Measurements from ENCODE around the gene PLA2G4F. TPM values are rescaled to one million over a fixed set of nuclear protein-coding genes. Genes with fewer than 3 reads are reported as not detected.

PLA2G4F gene
- polyA plus RNA-seq, 1 experiment, result not detected

DNA sequence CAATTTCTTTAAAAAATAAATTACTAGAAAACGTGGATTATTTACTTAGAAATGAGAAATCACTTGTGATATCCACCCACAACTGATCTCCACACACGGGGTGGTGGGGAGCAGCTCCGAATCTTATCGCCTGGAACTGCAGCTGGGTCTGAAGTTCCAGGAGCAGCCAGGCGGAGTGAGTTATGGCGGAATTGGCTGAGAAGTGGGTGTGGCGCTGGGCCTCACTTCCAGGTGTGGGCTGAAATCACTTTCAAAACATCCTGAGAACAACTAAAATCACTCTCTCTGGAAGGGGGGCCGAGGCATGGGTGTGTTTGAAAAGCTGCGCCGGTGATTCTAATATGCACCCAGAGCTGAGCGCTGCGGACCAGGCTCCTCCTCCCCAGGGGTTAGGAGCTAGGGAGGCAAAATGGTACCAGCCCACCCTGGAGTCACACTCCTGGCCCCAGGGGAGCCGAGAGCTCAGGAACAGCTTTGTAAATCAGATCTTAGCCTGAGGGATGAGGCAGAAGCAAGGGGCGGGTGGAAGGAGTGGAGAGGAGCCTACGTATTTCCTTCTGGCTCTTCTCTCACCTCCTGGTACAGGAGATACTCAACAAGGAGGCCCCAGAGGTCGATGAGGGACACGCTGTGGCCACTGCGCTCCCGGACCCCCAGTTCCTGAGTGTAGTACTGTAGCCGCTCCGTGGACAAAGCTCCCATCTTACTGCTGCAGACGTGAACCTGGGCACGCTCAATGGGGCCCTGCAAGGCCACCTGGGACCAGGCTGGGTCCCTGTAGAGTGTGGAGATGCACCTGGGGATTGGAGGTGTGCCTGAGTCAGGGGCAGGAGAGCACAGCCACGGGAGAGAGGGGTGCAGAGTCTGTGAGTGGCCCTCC is 9.6 kb downstream of the PLA2G4F start:
- TF ChIP-seq, protein P1, sequence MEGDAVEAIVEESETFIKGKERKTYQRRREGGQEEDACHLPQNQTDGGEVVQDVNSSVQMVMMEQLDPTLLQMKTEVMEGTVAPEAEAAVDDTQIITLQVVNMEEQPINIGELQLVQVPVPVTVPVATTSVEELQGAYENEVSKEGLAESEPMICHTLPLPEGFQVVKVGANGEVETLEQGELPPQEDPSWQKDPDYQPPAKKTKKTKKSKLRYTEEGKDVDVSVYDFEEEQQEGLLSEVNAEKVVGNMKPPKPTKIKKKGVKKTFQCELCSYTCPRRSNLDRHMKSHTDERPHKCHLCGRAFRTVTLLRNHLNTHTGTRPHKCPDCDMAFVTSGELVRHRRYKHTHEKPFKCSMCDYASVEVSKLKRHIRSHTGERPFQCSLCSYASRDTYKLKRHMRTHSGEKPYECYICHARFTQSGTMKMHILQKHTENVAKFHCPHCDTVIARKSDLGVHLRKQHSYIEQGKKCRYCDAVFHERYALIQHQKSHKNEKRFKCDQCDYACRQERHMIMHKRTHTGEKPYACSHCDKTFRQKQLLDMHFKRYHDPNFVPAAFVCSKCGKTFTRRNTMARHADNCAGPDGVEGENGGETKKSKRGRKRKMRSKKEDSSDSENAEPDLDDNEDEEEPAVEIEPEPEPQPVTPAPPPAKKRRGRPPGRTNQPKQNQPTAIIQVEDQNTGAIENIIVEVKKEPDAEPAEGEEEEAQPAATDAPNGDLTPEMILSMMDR (IDR thresholded peaks at IDR 0.05; ENCODE audit: insufficient read depth, low read depth, low read length), result no peak
- no peaks in the 10 kb centered on the region for H3K36me3 ChIP-seq (ENCODE audit: control insufficient read depth, insufficient read depth, low read length)
- CTCF ChIA-PET, result interaction anchor here (1.0 to 5.0 kb wide), 5 partner anchors 9 to 74 kb away, joined by 3 to 31 read pairs (median 3); partner anchors contain the start of gene PLA2G4F
- POLR2A ChIA-PET, result interaction anchor here (0.7 kb wide), 1 partner anchor 14 kb away, joined by 3 read pairs; no protein-coding TSS in a partner anchor
- DNase-seq (ENCODE audit: low read depth), result no peak
- peaks cover 6% of the 10 kb centered on the region for H3K27me3 ChIP-seq (ENCODE audit: control insufficient read depth, insufficient read depth, low read length)
- no peak overlapping the region for H3K4me3 ChIP-seq (ENCODE audit: low read depth, low read length)

DNA sequence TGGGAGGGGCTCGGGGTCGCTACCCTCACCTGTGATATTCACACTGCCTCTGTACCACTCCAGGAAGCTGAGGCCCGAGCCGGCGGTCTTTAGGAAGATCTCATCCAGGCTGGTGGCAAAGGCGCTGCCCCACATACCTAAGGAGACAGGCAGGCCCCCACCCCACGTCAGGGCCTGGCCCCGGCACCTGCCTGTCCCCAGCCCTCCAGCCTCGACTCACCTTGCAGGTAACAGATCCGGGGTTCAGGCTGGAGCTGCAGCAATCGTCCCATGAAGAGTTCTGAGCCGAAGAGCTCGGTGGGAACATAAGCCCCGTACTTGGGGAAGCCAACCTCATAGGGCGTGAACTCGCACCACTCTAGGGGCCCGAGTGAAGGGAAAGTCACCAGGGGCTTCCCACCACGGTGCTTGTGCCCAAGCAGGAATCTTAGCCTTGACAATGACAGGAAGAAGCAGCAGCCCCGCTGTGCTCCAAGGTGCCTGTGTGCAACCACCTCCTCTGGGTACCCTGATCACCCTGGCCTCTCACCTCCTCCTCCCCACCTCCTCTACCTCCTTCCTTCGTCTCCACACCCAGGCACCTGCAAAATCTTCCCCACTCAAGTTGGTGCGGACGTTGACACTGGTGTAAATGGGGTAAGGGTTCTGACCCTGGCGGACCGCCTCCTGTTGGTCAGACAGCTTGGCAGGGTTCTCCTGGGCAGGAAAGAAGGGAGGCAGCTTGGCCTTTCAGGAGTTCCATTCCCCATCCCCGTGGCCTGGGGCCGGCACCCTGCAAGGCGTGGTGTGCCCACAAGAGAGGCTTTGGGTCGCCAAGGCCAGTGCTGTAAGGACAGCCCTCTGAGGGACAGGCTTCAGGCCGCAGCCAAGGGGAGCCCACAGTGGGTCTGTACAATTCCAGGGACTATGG is 10.6 kb downstream of the PLA2G4F start:
- ChIA-PET CTCF (interaction anchor here (0.5 to 5.0 kb wide), 6 partner anchors 8 to 156 kb away, joined by 3 to 31 read pairs (median 3); no protein-coding TSS in a partner anchor), POLR2A (no interaction called here)
- Histone ChIP-seq H3K36me3 (ENCODE audit: control insufficient read depth, insufficient read depth, low read length) (no peaks in the 10 kb centered on the region), H3K27me3 (ENCODE audit: control insufficient read depth, insufficient read depth, low read length) (peaks cover 9% of the 10 kb centered on the region), H3K4me3 (ENCODE audit: low read depth, low read length) (no peak overlapping the region)
- TF ChIP-seq, protein P1 (IDR thresholded peaks at IDR 0.05; ENCODE audit: insufficient read depth, low read depth, low read length), result no peak
- DNase-seq (ENCODE audit: low read depth), result no peak

DNA sequence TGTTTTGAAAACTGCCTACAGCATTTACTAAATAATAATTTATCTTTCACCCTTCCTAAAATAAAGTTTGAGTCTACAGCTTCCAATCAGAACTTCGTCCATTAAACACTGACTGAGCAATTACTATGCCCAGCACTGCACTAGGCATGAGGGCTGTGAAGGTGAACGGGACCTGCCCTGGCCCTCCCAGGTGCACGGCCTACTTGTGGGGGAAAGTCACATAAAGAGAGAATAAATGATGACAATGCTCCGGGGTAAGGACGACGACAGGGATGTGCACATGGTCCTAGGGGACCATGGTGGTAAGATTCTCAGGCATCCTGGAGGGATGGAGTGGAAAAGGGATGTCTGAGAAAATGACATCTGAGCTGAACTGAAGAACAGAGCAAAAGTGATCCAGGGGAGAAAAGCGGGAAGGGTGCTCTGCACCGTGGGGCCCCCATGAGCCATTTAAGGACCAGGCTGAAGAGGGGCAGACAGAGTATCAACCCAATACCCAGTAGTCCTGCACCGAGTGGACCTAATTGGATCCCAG is 11.5 kb downstream of the PLA2G4F start:
- H3K36me3 ChIP-seq (ENCODE audit: control insufficient read depth, insufficient read depth, low read length), result no peaks in the 10 kb centered on the region
- TF ChIP-seq, protein P1 (IDR thresholded peaks at IDR 0.05; ENCODE audit: insufficient read depth, low read depth, low read length), result no peak
- peaks cover 11% of the 10 kb centered on the region for H3K27me3 ChIP-seq (ENCODE audit: control insufficient read depth, insufficient read depth, low read length)
- DNase-seq (ENCODE audit: low read depth), result no peak
- ChIA-PET CTCF (interaction anchor here (2.3 kb wide), 1 partner anchor 156 kb away, joined by 7 read pairs; no protein-coding TSS in a partner anchor), POLR2A (no interaction called here)
- H3K4me3 ChIP-seq (ENCODE audit: low read depth, low read length), result no peak overlapping the region

DNA sequence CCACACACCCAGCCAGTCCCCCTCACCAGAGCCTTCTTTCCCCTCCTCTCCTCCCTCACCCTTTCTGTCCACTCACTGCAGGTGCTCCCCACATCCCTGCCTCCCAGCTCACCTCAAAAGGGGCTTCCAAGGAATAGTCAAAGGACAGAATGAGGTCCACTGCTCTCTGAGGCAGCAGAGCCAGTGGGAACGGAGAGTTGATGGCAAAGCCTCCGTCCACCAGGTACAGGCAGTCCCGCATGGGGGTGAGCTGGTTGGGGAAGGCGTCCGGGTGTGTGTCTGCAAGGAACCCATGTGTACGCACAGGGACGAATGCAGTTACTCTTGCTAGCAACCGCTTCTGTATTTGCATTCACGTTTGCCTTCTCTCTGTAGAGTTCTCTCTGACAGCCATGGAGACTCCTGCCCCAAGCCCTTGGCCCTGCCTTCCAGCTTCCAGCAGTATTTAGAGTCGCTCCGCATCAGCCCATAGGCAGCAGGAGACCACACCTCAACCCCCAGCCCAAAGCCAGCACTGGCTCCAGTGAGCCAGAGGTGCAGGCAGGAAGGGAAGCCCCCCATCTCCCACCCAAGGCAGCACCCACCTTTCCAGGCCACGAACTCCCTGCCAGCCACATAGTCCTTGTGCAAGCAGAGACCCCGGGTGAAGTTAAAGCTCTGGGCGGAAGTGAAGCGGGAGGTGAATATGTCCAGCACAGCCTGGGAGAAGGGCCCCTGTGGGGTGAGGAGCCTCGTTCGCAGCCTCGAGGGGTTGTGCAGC is 12.4 kb downstream of the PLA2G4F start:
- H3K27me3 ChIP-seq (ENCODE audit: control insufficient read depth, insufficient read depth, low read length), result peaks cover 13% of the 10 kb centered on the region
- ChIA-PET POLR2A (no interaction called here), CTCF (interaction anchor here (2.3 kb wide), 1 partner anchor 155 kb away, joined by 7 read pairs; no protein-coding TSS in a partner anchor)

More for the DNA sequence above, 12.4 kb downstream of the PLA2G4F start:
- Histone ChIP-seq H3K4me3 (ENCODE audit: low read depth, low read length) (no peak overlapping the region), H3K36me3 (ENCODE audit: control insufficient read depth, insufficient read depth, low read length) (no peaks in the 10 kb centered on the region)
- DNase-seq (ENCODE audit: low read depth), result no peak
- TF ChIP-seq, protein P1 (IDR thresholded peaks at IDR 0.05; ENCODE audit: insufficient read depth, low read depth, low read length), result no peak

Data from BJ (cell line).